ENCODE data around the gene OSBPL6.

DNA sequence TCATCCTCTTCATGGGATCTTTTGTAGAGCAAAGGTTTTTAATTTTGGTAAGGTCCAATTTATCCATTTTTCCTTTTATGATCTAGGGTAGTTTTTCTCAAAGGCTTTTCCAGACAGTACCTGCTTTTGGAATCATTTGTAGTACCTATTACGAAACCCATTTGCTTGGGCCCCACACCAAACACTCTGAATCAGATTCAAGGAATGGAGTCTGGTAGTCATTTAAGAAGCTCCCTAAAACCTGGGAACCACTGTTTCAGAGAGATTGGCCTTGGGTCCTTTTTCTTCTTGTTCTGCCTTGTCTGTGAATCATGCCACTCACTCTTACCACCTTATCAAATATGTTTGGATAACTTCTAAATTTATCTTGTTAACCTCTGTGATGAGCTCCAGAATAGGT, 40.3 kb downstream of the OSBPL6 start:
- TF ChIP-seq, protein P1, sequence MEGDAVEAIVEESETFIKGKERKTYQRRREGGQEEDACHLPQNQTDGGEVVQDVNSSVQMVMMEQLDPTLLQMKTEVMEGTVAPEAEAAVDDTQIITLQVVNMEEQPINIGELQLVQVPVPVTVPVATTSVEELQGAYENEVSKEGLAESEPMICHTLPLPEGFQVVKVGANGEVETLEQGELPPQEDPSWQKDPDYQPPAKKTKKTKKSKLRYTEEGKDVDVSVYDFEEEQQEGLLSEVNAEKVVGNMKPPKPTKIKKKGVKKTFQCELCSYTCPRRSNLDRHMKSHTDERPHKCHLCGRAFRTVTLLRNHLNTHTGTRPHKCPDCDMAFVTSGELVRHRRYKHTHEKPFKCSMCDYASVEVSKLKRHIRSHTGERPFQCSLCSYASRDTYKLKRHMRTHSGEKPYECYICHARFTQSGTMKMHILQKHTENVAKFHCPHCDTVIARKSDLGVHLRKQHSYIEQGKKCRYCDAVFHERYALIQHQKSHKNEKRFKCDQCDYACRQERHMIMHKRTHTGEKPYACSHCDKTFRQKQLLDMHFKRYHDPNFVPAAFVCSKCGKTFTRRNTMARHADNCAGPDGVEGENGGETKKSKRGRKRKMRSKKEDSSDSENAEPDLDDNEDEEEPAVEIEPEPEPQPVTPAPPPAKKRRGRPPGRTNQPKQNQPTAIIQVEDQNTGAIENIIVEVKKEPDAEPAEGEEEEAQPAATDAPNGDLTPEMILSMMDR (IDR thresholded peaks at IDR 0.05) = no peak
- no peak for TF ChIP-seq POLR2A (IDR thresholded peaks at IDR 0.05)

Measured in lower leg skin (tissue), 3 donors.